ENCODE data around the gene TSGA10IP. TPM values are rescaled to one million over a fixed set of nuclear protein-coding genes. Genes with fewer than 3 reads are reported as not detected.

TSGA10IP gene
- polyA plus RNA-seq (not detected in 3 replicates), polyA minus RNA-seq (not detected in 3 replicates)
- polyA plus RNA-seq (2011; ENCODE audit: low read depth), result not detected
- polyA plus RNA-seq (2011; cell fraction: cytosol; rRNA removed), result not detected in 2 replicates
- not detected in 2 replicates for polyA plus RNA-seq (2011; cell fraction: nucleus; rRNA removed)
- polyA plus RNA-seq (2012; ENCODE audit: low replicate concordance), result 0.17 TPM in 1 of 2 replicates, not detected in the other
- not detected for polyA minus RNA-seq (2011; cell fraction: cytosol; rRNA and poly(A)+ RNA removed)
- polyA minus RNA-seq (2011; cell fraction: nucleus; rRNA and poly(A)+ RNA removed), result not detected in 2 replicates

- H3K4me2 ChIP-seq (ENCODE audit: control insufficient read depth, extremely low read depth, insufficient read depth, low read depth, low read length), result no peak within 1 kb of the TSS
- no peak within 1 kb of the TSS for H3K4me3 ChIP-seq (ENCODE audit: control insufficient read depth in 2 of 3, extremely low read depth in 1 of 3, insufficient read depth in 2 of 3, low read depth in 1 of 3, low read length in 3 of 3)
- FAIRE-seq, result no peak
- no peaks in the 10 kb centered on the region for H3K79me2 ChIP-seq (ENCODE audit: control insufficient read depth, insufficient read depth, low read length)
- H3K9ac ChIP-seq (ENCODE audit: control insufficient read depth, extremely low read depth, insufficient read depth, low read length), result no peak within 1 kb of the TSS
- H3K27me3 ChIP-seq (ENCODE audit: control insufficient read depth, extremely low read depth, insufficient read depth, low read length), result peaks cover 4% of the 10 kb centered on the region
- no peaks in the 10 kb centered on the region for H3K9me3 ChIP-seq (ENCODE audit: control insufficient read depth, low read depth, low read length)
- H2AFZ ChIP-seq (ENCODE audit: control insufficient read depth, low read length), result no peak within 1 kb of the TSS
- no peaks in the 10 kb centered on the region for H4K20me1 ChIP-seq (ENCODE audit: control insufficient read depth, extremely low read depth, insufficient read depth, low read length)
- H3K36me3 ChIP-seq (ENCODE audit: control insufficient read depth in 2 of 2, extremely low read depth in 1 of 2, insufficient read depth in 2 of 2, low read length in 2 of 2), result no peaks in the 10 kb centered on the region
- no peak within 1 kb of the TSS for H3K27ac ChIP-seq (ENCODE audit: control insufficient read depth, insufficient read depth, low read length)
- no peak for DNase-seq (ENCODE audit: low read depth, low spot score)
- no peak for TF ChIP-seq EZH2 (IDR thresholded peaks at IDR 0.05; ENCODE audit: low read length)
- H3K9me1 ChIP-seq (ENCODE audit: control insufficient read depth, extremely low read depth, insufficient read depth, low read length), result no peaks in the 10 kb centered on the region
- H3K4me1 ChIP-seq (ENCODE audit: control insufficient read depth, extremely low read depth, insufficient read depth, low read length), result peaks cover 11% of the 10 kb centered on the region
- dilution Hi-C loops (cut with MboI; ENCODE audit: extremely low pct_ligation_motif_present, low sequenced_read_pairs), result no loop called here
Observed at GRCh38 chr11:65945430-65945911, at the start of gene TSGA10IP. Gene TSGA10IP, plus strand, starts transcription at chr11:65945480. Its CDS starts 196 bp downstream, at chr11:65945676.

DNA sequence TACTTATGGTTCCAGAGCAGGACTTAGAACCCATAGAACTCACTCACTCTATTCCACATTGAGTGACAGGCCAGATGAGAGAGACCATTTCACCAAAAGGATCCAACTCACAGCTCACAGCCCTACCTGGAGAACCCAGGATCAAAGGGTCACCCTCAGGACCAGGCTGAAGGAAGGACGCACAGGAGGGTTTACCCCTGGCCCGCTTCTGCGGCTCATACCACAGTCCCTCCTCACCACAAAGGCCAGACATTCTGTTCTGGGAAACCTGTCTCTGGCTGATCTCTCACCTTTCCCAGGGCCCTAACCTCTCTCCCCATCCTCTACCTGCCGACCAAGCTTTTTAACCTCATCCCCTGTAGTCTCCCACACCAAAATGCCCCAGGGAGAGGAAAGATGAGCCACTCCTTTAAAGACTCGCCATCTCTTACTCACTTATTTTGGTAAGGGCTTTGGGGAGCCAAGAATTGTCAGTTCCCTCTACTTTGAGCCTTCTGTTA, 49.7 kb upstream of the TSGA10IP start:
- Histone ChIP-seq H3K79me2 (ENCODE audit: control insufficient read depth, insufficient read depth, low read length) (peaks cover 68% of the 10 kb centered on the region), H3K36me3 (ENCODE audit: control insufficient read depth in 2 of 2, extremely low read depth in 1 of 2, insufficient read depth in 2 of 2, low read length in 2 of 2) (peaks cover 24 to 58% of the 10 kb centered on the region in 2 experiments), H3K27ac (ENCODE audit: control insufficient read depth, insufficient read depth, low read length) (peak overlapping the region; percentile 98), H3K4me3 (ENCODE audit: control insufficient read depth in 2 of 3, extremely low read depth in 1 of 3, insufficient read depth in 2 of 3, low read depth in 1 of 3, low read length in 3 of 3) (peak overlapping the region in 1 of 3 experiments; percentile 3), H3K27me3 (ENCODE audit: control insufficient read depth, extremely low read depth, insufficient read depth, low read length) (no peaks in the 10 kb centered on the region), H3K9ac (ENCODE audit: control insufficient read depth, extremely low read depth, insufficient read depth, low read length) (peak overlapping the region; percentile 99), H2AFZ (ENCODE audit: control insufficient read depth, low read length) (no peak overlapping the region), H3K4me2 (ENCODE audit: control insufficient read depth, extremely low read depth, insufficient read depth, low read depth, low read length) (peak overlapping the region; percentile 100), H3K9me1 (ENCODE audit: control insufficient read depth, extremely low read depth, insufficient read depth, low read length) (peaks cover 2% of the 10 kb centered on the region), H3K4me1 (ENCODE audit: control insufficient read depth, extremely low read depth, insufficient read depth, low read length) (peaks cover 57% of the 10 kb centered on the region), H3K9me3 (ENCODE audit: control insufficient read depth, low read depth, low read length) (no peaks in the 10 kb centered on the region), H4K20me1 (ENCODE audit: control insufficient read depth, extremely low read depth, insufficient read depth, low read length) (peaks cover 48% of the 10 kb centered on the region)
- no peak for DNase-seq (ENCODE audit: low read depth, low spot score)
- TF ChIP-seq, protein P1, sequence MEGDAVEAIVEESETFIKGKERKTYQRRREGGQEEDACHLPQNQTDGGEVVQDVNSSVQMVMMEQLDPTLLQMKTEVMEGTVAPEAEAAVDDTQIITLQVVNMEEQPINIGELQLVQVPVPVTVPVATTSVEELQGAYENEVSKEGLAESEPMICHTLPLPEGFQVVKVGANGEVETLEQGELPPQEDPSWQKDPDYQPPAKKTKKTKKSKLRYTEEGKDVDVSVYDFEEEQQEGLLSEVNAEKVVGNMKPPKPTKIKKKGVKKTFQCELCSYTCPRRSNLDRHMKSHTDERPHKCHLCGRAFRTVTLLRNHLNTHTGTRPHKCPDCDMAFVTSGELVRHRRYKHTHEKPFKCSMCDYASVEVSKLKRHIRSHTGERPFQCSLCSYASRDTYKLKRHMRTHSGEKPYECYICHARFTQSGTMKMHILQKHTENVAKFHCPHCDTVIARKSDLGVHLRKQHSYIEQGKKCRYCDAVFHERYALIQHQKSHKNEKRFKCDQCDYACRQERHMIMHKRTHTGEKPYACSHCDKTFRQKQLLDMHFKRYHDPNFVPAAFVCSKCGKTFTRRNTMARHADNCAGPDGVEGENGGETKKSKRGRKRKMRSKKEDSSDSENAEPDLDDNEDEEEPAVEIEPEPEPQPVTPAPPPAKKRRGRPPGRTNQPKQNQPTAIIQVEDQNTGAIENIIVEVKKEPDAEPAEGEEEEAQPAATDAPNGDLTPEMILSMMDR (optimal IDR thresholded peaks at IDR 0.05 in 1 of 3, IDR thresholded peaks at IDR 0.05 in 1 of 3, conservative IDR thresholded peaks at IDR 0.05 in 1 of 3; ENCODE audit: extremely low read depth in 1 of 3, insufficient read depth in 2 of 3, low read length in 3 of 3), result no peak
- no peak for TF ChIP-seq EZH2 (IDR thresholded peaks at IDR 0.05; ENCODE audit: low read length)
- FAIRE-seq, result no peak
- dilution Hi-C loops (cut with MboI; ENCODE audit: extremely low pct_ligation_motif_present, low sequenced_read_pairs), result no loop called here

Data from keratinocyte (primary cell).